SKM-1 treated with dmso at 0.1 percent for 144 hours (cell line): ENCODE measurements around the gene GLOD4.
"Not testable (repeated sequence)": the region's sequence is repeated elsewhere in the genome, so short reads cannot be mapped to it uniquely, and the experiment has no call there.

Experiments
- DNase-seq: peaks from one replicate; lab custom pipeline; 2025; ENCODE audit not compliant: unreplicated experiment; lab: John Stamatoyannopoulos, UW

GLOD4 gene

GRCh38 chr17:781805-782731 lies at the start of gene GLOD4, which contains the start of gene MRM3:
GLOD4 (minus strand) TSS chr17:782280; CDS start chr17:782255, 25 bp downstream.
MRM3 (plus strand) TSS chr17:782353; CDS start chr17:782379, 26 bp downstream.
- peak; percentile 30 for DNase-seq

GRCh38 chr17:830950-831349 lies 48.9 kb upstream of the GLOD4 start:
- no peak for DNase-seq

GRCh38 chr17:830381-830780 lies 48.3 kb upstream of the GLOD4 start:
- no peak for DNase-seq

GRCh38 chr17:829614-830013 lies 47.5 kb upstream of the GLOD4 start:
- not testable (repeated sequence) for DNase-seq

- no peak for DNase-seq
Observed at GRCh38 chr17:828761-829160, 46.7 kb upstream of the GLOD4 start.

GRCh38 chr17:826778-827177 lies 44.7 kb upstream of the GLOD4 start:
- no peak for DNase-seq

GRCh38 chr17:825216-825615 lies 43.1 kb upstream of the GLOD4 start:
- no peak for DNase-seq

- DNase-seq, result no peak
Observed at GRCh38 chr17:824378-824777, 42.3 kb upstream of the GLOD4 start.

- no peak for DNase-seq
Observed at GRCh38 chr17:823501-823902, 41.4 kb upstream of the GLOD4 start.

- no peak for DNase-seq
Observed at GRCh38 chr17:819251-819650, 37.2 kb upstream of the GLOD4 start.

- DNase-seq, result no peak
Observed at GRCh38 chr17:814371-814770, 32.3 kb upstream of the GLOD4 start.

- no peak for DNase-seq
Observed at GRCh38 chr17:812638-813204, 30.6 kb upstream of the GLOD4 start.

GRCh38 chr17:811051-811784 lies 29.1 kb upstream of the GLOD4 start:
- DNase-seq, result no peak

GRCh38 chr17:807523-808294 lies 25.6 kb upstream of the GLOD4 start:
- DNase-seq, result no peak

- no peak for DNase-seq
Observed at GRCh38 chr17:806781-807522, 24.9 kb upstream of the GLOD4 start.

GRCh38 chr17:806346-806745 lies 24.3 kb upstream of the GLOD4 start:
- DNase-seq, result no peak

- DNase-seq, result not testable (repeated sequence)
Observed at GRCh38 chr17:805886-806285, 23.8 kb upstream of the GLOD4 start.

GRCh38 chr17:804541-805435 lies 22.7 kb upstream of the GLOD4 start:
- no peak for DNase-seq
